K562 (cell line): ENCODE results near the gene ZNF200. TPM values are rescaled to one million over a fixed set of nuclear protein-coding genes. Genes with fewer than 3 reads are reported as not detected.

Experiments
- CAMTA2 ChIP-seq: fragments of 250-450 bp; sonication (Bioruptor Pico); conservative IDR thresholded peaks from 2 replicates; pipeline ENCODE4 v1.5.1; 2022
- CSDE1 ChIP-seq, 2 experiments: fragments of 450-650 bp; IDR thresholded peaks; 2 replicates each; pipeline ENCODE4 v1.6.1; 2016; ENCODE audit warnings: mild to moderate bottlenecking in 1 of 2
- EP300 ChIP-seq: IDR thresholded peaks from 2 replicates; pipeline ENCODE4 v1.6.1; 2012; ENCODE audit warnings: low read length, improper control_type of control experiment
- GABPB1 ChIP-seq: sonication (generic); formaldehyde crosslinking; IDR thresholded peaks from 2 replicates; pipeline ENCODE4 v1.8.0; 2022; ENCODE audit warnings: mild to moderate bottlenecking, missing genetic modification reagents
- NFIC ChIP-seq: fragments of 450-650 bp; IDR thresholded peaks from 2 replicates; pipeline ENCODE4 v1.6.1; 2017; ENCODE audit warnings: mild to moderate bottlenecking, inconsistent platforms
- POLR2H ChIP-seq: IDR thresholded peaks from 2 replicates; pipeline ENCODE4 v1.6.1; 2016; ENCODE audit warnings: missing genetic modification characterization, low read depth, mild to moderate bottlenecking, control low read depth, missing compliant biosample characterization, moderate library complexity
- POLR3A ChIP-seq: IDR thresholded peaks from 2 replicates; pipeline ENCODE4 v1.6.1; 2011; ENCODE audit warnings: borderline replicate concordance, mild to moderate bottlenecking, moderate library complexity; ENCODE audit not compliant: insufficient read length, insufficient read depth; ENCODE audit errors: extremely low read depth
- SMARCE1 ChIP-seq: fragments of 450-650 bp; IDR thresholded peaks from 2 replicates; pipeline ENCODE4 v1.7.1; 2016; ENCODE audit warnings: mild to moderate bottlenecking
- TEAD4 ChIP-seq, 2 experiments: sonication (generic) in 1 of 2; formaldehyde crosslinking in 1 of 2; IDR thresholded peaks; 2 replicates each; pipeline versions ENCODE4 v1.6.1 to v1.8.0; 2012 to 2022; ENCODE audit warnings: borderline replicate concordance in 1 of 2, inconsistent platforms in 1 of 2, low read length in 1 of 2, mild to moderate bottlenecking in 1 of 2, missing genetic modification reagents in 1 of 2
- XRCC5 ChIP-seq: fragments of 200-400 bp; formaldehyde crosslinking; IDR thresholded peaks from 2 replicates; pipeline ENCODE4 v1.6.1; 2017; ENCODE audit warnings: low read depth, mild to moderate bottlenecking, low read length
- ZBTB40 ChIP-seq, 2 experiments: fragments of 450-650 bp in 1 of 2; sonication (generic) in 1 of 2; formaldehyde crosslinking in 1 of 2; IDR thresholded peaks; 2 replicates each; pipeline versions ENCODE4 v1.7.1 to v1.9.0; 2016 to 2022; ENCODE audit warnings: inconsistent platforms in 1 of 2, mild to moderate bottlenecking in 1 of 2, missing genetic modification reagents in 1 of 2
- ZNF140 ChIP-seq: fragments of 250-450 bp; sonication (Bioruptor Pico); IDR thresholded peaks from 2 replicates; pipeline ENCODE4 v1.8.0; 2021; ENCODE audit warnings: moderate library complexity, mild to moderate bottlenecking, inconsistent platforms
- ZNF143 ChIP-seq: sonication (generic); formaldehyde crosslinking; IDR thresholded peaks from 2 replicates; pipeline ENCODE4 v1.9.0; 2022; ENCODE audit warnings: mild to moderate bottlenecking, missing genetic modification reagents
- polyA plus RNA-seq, 8 experiments: library from polyadenylated mRNA; depleted of rRNA in 4 of 8; stranded (reverse) in 5 of 8; unstranded in 3 of 8; fragments of >200 nt; fragmentation: Nextera tagmentation in 2 of 8; fragmentation: Illumina TruSeq in 1 of 8; extraction: Ambion mirVana in 2 of 8; extraction: Trizol in 1 of 8; gene quantifications; 2 replicates each; pipeline versions ENCODE4 v1.2.1 to v1.2.3, GENCODE V29; 2011 to 2014; ENCODE audit warnings: inconsistent platforms in 1 of 8, missing spikeins in 1 of 8
- total RNA-seq, 7 experiments: library from RNA; depleted of rRNA in 6 of 7; stranded (reverse); fragments of >200 nt in 6 of 7; fragmentation: Illumina TruSeq in 2 of 7; extraction: Trizol in 2 of 7; gene quantifications; 2 replicates each; pipeline versions ENCODE4 v1.2.1 to v1.2.3, GENCODE V29; 2011 to 2021; ENCODE audit warnings: low replicate concordance in 1 of 7
- TF ChIP-seq, protein P1 (sequence below): IDR thresholded peaks from 3 replicates; pipeline ENCODE4 v1.6.1; 2011; ENCODE audit warnings: borderline replicate concordance, mild to moderate bottlenecking, moderate library complexity; ENCODE audit not compliant: insufficient read length; ENCODE audit errors: extremely low read depth

The ZNF200 gene
- total and polyA plus RNA-seq, 9 of the 15 experiments (the other 6 are each of a cell fraction or from before 2014, with no cell fraction given): 4.8 to 14.5 (median 9.2) TPM

DNA sequence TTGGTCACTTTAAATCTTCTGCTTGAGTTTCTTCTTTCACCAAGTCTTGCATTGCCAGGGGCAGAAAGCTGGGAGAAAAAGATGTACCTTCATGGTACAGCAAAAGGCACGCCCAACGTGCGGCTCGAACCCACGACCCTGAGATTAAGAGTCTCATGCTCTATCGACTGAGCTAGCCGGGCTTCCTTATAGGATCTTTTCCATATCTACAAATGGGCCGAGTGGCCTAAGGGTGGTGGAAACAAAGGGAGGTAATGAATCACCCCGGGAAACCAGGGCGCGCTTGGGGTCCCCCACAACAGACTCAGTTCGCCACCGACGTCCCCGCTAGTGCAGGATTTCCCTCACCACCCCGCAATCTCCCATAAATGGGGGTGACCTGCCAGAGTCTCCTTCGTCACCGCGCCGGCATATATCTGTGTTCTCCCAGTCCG is 54.5 kb downstream of the ZNF200 start (continued):
- TF ChIP-seq POLR3A: peak; percentile 87
- TF ChIP-seq, protein P1, sequence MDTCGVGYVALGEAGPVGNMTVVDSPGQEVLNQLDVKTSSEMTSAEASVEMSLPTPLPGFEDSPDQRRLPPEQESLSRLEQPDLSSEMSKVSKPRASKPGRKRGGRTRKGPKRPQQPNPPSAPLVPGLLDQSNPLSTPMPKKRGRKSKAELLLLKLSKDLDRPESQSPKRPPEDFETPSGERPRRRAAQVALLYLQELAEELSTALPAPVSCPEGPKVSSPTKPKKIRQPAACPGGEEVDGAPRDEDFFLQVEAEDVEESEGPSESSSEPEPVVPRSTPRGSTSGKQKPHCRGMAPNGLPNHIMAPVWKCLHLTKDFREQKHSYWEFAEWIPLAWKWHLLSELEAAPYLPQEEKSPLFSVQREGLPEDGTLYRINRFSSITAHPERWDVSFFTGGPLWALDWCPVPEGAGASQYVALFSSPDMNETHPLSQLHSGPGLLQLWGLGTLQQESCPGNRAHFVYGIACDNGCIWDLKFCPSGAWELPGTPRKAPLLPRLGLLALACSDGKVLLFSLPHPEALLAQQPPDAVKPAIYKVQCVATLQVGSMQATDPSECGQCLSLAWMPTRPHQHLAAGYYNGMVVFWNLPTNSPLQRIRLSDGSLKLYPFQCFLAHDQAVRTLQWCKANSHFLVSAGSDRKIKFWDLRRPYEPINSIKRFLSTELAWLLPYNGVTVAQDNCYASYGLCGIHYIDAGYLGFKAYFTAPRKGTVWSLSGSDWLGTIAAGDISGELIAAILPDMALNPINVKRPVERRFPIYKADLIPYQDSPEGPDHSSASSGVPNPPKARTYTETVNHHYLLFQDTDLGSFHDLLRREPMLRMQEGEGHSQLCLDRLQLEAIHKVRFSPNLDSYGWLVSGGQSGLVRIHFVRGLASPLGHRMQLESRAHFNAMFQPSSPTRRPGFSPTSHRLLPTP: peak; percentile 80
- TF ChIP-seq NFIC: peak; percentile 53; the same call in 1 of the 2 replicates
- TF ChIP-seq XRCC5: peak; percentile 67
- TF ChIP-seq ZNF140 (CRISPR knock-in tag): no peak
- TF ChIP-seq CSDE1 (IDR thresholded peaks at IDR 0.05): peak in 1 of 2 experiments; percentile 47; a peak in 1 of 4 replicates
- no peak for TF ChIP-seq SMARCE1
- TF ChIP-seq POLR2H (tag): peak; percentile 98
- TF ChIP-seq EP300: peak; percentile 45; the same call in 1 of the 2 replicates
- peak; percentile 14; the same call in 1 of the 2 replicates for TF ChIP-seq ZBTB40 (IDR thresholded peaks at IDR 0.05)
- TF ChIP-seq ZBTB40 (CRISPR knock-in tag; IDR thresholded peaks at IDR 0.05): no peak
- 0 out of 2 replicates have a peak, but pooled peaks have one; percentile 35 for TF ChIP-seq GABPB1 (CRISPR knock-in tag)
- no peak for TF ChIP-seq CAMTA2 (CRISPR knock-in tag)
- TF ChIP-seq ZNF143: no peak
- peak; percentile 35; the same call in 1 of the 2 replicates for TF ChIP-seq TEAD4 (IDR thresholded peaks at IDR 0.05; ENCODE audit: low read length)
- no peak for TF ChIP-seq TEAD4 (CRISPR knock-in tag; IDR thresholded peaks at IDR 0.05; ENCODE audit: borderline replicate concordance)
